GM12878 (cell line): ENCODE data around the gene KIF6. TPM values are rescaled to one million over a fixed set of nuclear protein-coding genes. Genes with fewer than 3 reads are reported as not detected.
"Not testable (repeated sequence)": the region's sequence is repeated elsewhere in the genome, so short reads cannot be mapped to it uniquely, and the experiment has no call there.

ENCODE experiments used
- ATAC-seq: fragments of 200-7000 bp; cut with Tn5 transposase; 3 replicates; pipeline ENCODE4 v1.9.1; 2020; ENCODE audit warnings: mild to moderate bottlenecking, moderate library complexity
- BruUV-seq: library from RNA; stranded (reverse); fragments of 400-500 nt; replicated peaks from 2 replicates; lab custom pipeline; 2021; lab: Mats Ljungman, UMichigan
- CTCF ChIA-PET: fragments of 300-600 bp; sonication (Branson Sonifier 250); formaldehyde crosslinking; extraction: SDS; loops from one replicate; lab custom pipeline; 2021; ENCODE audit warnings: inconsistent platforms; lab: Yijun Ruan, JAX
- POLR2A ChIA-PET: fragments of 350-600 bp; formaldehyde crosslinking; extraction: SDS; loops from one replicate; lab custom pipeline; 2021; ENCODE audit warnings: inconsistent platforms; lab: Charles Lee
- RAD21 ChIA-PET: fragments of 300-600 bp; sonication (Branson Sonifier 250); formaldehyde crosslinking; loops from one replicate; lab custom pipeline; 2023; ENCODE audit warnings: antibody characterized with exemption; ENCODE audit not compliant: unreplicated experiment; lab: Charles Lee
- SMC1A ChIA-PET: fragments of 300-600 bp; sonication (Branson Sonifier 250); formaldehyde crosslinking; loops from one replicate; lab custom pipeline; 2023; ENCODE audit not compliant: unreplicated experiment, uncharacterized antibody; lab: Charles Lee
- DNase-seq: peaks from one replicate; pipeline ENCODE4 v3.0.0-alpha.2; 2011; ENCODE audit warnings: low read depth, low spot score
- FAIRE-seq: peaks from 3 replicates; lab custom pipeline; 2011; peaks lifted over from hg19 to GRCh38; lab: Jason Lieb, UNC
- H2AFZ ChIP-seq: 2 replicates; pipeline ENCODE4 v1.6.0; 2011; ENCODE audit warnings: low read depth, low read length, control low read depth; ENCODE audit not compliant: control insufficient read depth
- H3K27ac ChIP-seq: 2 replicates; pipeline ENCODE4 v1.5.1; 2011; ENCODE audit warnings: control low read depth; ENCODE audit not compliant: control insufficient read depth, insufficient read depth
- H3K27me3 ChIP-seq, 2 experiments: replicated peaks in 1 of 2; 2 replicates each; pipeline versions ENCODE4 v1.6.0 to v1.6.1; 2011; ENCODE audit warnings: low read length in 1 of 2; ENCODE audit not compliant: control insufficient read depth in 2 of 2, insufficient read depth in 2 of 2
- H3K36me3 ChIP-seq, 2 experiments: 2 replicates each; pipeline ENCODE4 v1.5.1; 2011; ENCODE audit warnings: low read length in 1 of 2; ENCODE audit not compliant: control insufficient read depth in 2 of 2, insufficient read depth in 2 of 2
- H3K4me1 ChIP-seq: 2 replicates; pipeline ENCODE4 v1.6.1; 2011; ENCODE audit warnings: mild to moderate bottlenecking, low read length, moderate library complexity, mixed read lengths; ENCODE audit not compliant: control insufficient read depth, insufficient read depth
- H3K4me2 ChIP-seq: 2 replicates; pipeline ENCODE4 v1.6.0; 2011; ENCODE audit warnings: control low read depth; ENCODE audit not compliant: control insufficient read depth, insufficient read depth
- H3K4me3 ChIP-seq: fragments of 200-600 bp; sonication (generic); 2 replicates; pipeline ENCODE4 v1.5.1; 2016
- H3K79me2 ChIP-seq: 2 replicates; pipeline ENCODE4 v1.6.0; 2011; ENCODE audit warnings: low read length; ENCODE audit not compliant: control insufficient read depth, insufficient read depth
- H3K9ac ChIP-seq: 2 replicates; pipeline ENCODE4 v1.8.0; 2011; ENCODE audit warnings: low read length, control low read depth, mixed read lengths; ENCODE audit not compliant: control insufficient read depth, insufficient read depth
- H3K9me3 ChIP-seq: replicated peaks from 3 replicates; pipeline ENCODE4 v1.5.1; 2011; ENCODE audit warnings: mild to moderate bottlenecking, low read length; ENCODE audit not compliant: control insufficient read depth, insufficient read depth
- H4K20me1 ChIP-seq: 2 replicates; pipeline ENCODE4 v1.6.0; 2011; ENCODE audit not compliant: control insufficient read depth, insufficient read depth
- CBFB ChIP-seq: IDR thresholded peaks from 2 replicates; pipeline ENCODE4 v1.6.1; 2016; ENCODE audit warnings: antibody characterized with exemption, low read depth
- IKZF1 ChIP-seq: fragments of 450-650 bp; conservative IDR thresholded peaks from 2 replicates; pipeline ENCODE4 v1.6.1; 2017; ENCODE audit warnings: antibody characterized with exemption, mild to moderate bottlenecking
- WGBS: methylation state at CpG from one replicate; pipeline ENCODE4 v1.1.6; 2016; ENCODE audit warnings: low lambda C conversion rate; ENCODE audit not compliant: insufficient replicate concordance, insufficient coverage; ENCODE audit errors: missing lambda C conversion rate; 5-methylcytosine and 5-hydroxymethylcytosine counted together
- in situ Hi-C: fragments of 300-500 bp; cut with MboI; formaldehyde crosslinking; loops from 9 replicates; pipeline ENCODE4 v1.14.3; 2018; ENCODE audit warnings: mixed read lengths
- intact Hi-C: fragments of 100-400 bp; cut with micrococcal nuclease; formaldehyde crosslinking; loops from one replicate; pipeline ENCODE4 v1.14.2; 2022; ENCODE audit not compliant: unreplicated experiment
- polyA plus RNA-seq, 11 experiments: library from polyadenylated mRNA; depleted of rRNA in 4 of 11; unstranded in 6 of 11; stranded (reverse) in 5 of 11; fragments of >200 nt; fragmentation: Nextera tagmentation in 4 of 11; fragmentation: Illumina TruSeq in 1 of 11; extraction: Ambion mirVana in 4 of 11; extraction: Trizol in 1 of 11; gene quantifications; 1 replicate in 1 of 11; 2 replicates in 10 of 11; pipeline versions ENCODE4 v1.2.1 to v1.2.3, GENCODE V29; 2011 to 2016; ENCODE audit warnings: inconsistent platforms in 2 of 11, missing spikeins in 2 of 11, low read depth in 1 of 11
- total RNA-seq, 4 experiments: library from RNA; depleted of rRNA in 3 of 4; stranded (reverse); fragments of >200 nt in 3 of 4; fragmentation: Illumina TruSeq in 1 of 4; extraction: Trizol in 1 of 4; gene quantifications; 2 replicates each; pipeline versions ENCODE4 v1.2.1 to v1.2.3, GENCODE V29; 2013 to 2021
- TF ChIP-seq, protein P1 (sequence below): IDR thresholded peaks from 2 replicates; pipeline ENCODE4 v1.6.1; 2011; ENCODE audit warnings: borderline replicate concordance, low read depth, mild to moderate bottlenecking, moderate library complexity, low read length; ENCODE audit not compliant: insufficient read depth, poor library complexity, severe bottlenecking
- TF ChIP-seq, protein P2 (sequence below): IDR thresholded peaks from 2 replicates; pipeline ENCODE4 v1.6.1; 2012; ENCODE audit warnings: low read depth, low read length, improper control_type of control experiment

The KIF6 gene
- total and polyA plus RNA-seq, 10 of the 15 experiments (the other 5 are each of a cell fraction or from before 2014, with no cell fraction given), result 0.09 to 1.0 (median 0.28) TPM

DNA sequence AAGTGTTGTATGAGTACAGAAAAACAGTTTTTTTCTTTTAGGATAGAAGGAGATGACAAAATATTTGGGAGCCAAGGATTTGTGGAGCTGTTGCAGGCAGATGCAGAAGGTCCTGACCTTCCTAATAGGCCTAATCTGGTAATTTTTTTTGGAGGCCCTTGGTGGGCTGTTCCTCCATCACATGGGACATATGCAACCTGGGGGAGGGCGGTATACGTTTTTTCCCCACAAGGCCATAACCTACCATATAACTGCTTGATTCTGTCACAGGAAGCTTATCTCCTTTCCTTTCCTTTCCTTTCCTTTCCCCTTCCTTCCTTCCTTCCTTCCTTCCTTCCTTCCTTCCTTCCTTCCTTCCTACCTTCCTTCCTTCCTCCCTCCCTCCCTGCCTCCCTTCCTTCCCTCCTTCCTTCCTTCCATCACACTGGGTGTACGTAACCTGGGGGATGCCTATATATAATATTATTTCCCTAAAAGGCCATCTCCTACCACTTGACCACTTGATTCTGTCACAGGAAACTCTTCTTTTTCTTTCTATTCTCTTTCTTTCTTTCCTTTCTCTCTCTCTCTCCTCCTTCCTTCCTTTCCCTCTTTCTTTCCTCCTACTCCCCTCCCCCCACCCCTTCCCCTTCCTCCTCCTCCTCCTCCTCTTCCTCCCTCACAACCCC, 217.7 kb downstream of the KIF6 start:
- 23% methylated on average over 3 of the region's 3 CpGs for WGBS
- in situ Hi-C loops (no loop called here), intact Hi-C loops (no loop called here)
- DNase-seq (no peak), FAIRE-seq (no peak), ATAC-seq (no peak)
- ChIA-PET CTCF (interaction anchor here (1.9 kb wide), 1 partner anchor 11 kb away, joined by 4 read pairs; no protein-coding TSS in a partner anchor), RAD21 (no interaction called here), POLR2A (interaction anchor here (0.6 kb wide), 1 partner anchor 101 kb away, joined by 3 read pairs; no protein-coding TSS in a partner anchor), SMC1A (interaction anchor here (1.0 to 2.0 kb wide), 2 partner anchors 17 to 18 kb away, joined by 3 to 5 read pairs; no protein-coding TSS in a partner anchor)
- H2AFZ ChIP-seq, result no peak overlapping the region
- H4K20me1 ChIP-seq, result no peaks in the 10 kb centered on the region
- TF ChIP-seq CBFB (no peak), IKZF1 (no peak)
- TF ChIP-seq, protein P1, sequence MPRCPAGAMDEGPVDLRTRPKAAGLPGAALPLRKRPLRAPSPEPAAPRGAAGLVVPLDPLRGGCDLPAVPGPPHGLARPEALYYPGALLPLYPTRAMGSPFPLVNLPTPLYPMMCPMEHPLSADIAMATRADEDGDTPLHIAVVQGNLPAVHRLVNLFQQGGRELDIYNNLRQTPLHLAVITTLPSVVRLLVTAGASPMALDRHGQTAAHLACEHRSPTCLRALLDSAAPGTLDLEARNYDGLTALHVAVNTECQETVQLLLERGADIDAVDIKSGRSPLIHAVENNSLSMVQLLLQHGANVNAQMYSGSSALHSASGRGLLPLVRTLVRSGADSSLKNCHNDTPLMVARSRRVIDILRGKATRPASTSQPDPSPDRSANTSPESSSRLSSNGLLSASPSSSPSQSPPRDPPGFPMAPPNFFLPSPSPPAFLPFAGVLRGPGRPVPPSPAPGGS, result no peak
- TF ChIP-seq, protein P2, sequence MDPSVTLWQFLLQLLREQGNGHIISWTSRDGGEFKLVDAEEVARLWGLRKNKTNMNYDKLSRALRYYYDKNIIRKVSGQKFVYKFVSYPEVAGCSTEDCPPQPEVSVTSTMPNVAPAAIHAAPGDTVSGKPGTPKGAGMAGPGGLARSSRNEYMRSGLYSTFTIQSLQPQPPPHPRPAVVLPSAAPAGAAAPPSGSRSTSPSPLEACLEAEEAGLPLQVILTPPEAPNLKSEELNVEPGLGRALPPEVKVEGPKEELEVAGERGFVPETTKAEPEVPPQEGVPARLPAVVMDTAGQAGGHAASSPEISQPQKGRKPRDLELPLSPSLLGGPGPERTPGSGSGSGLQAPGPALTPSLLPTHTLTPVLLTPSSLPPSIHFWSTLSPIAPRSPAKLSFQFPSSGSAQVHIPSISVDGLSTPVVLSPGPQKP, result no peak
- no peaks in the 10 kb centered on the region for H3K36me3 ChIP-seq
- H3K27ac ChIP-seq, result no peak overlapping the region
- H3K27me3 ChIP-seq, result no peaks in the 10 kb centered on the region
- H3K9ac ChIP-seq, result no peak overlapping the region
- no TSS peak for BruUV-seq
- H3K79me2 ChIP-seq, result no peaks in the 10 kb centered on the region
- H3K4me1 ChIP-seq, result no peaks in the 10 kb centered on the region
- no peak overlapping the region for H3K4me3 ChIP-seq
- no peak overlapping the region for H3K4me2 ChIP-seq
- H3K9me3 ChIP-seq, result no peaks in the 10 kb centered on the region; the same call in 2 of the 3 replicates

DNA sequence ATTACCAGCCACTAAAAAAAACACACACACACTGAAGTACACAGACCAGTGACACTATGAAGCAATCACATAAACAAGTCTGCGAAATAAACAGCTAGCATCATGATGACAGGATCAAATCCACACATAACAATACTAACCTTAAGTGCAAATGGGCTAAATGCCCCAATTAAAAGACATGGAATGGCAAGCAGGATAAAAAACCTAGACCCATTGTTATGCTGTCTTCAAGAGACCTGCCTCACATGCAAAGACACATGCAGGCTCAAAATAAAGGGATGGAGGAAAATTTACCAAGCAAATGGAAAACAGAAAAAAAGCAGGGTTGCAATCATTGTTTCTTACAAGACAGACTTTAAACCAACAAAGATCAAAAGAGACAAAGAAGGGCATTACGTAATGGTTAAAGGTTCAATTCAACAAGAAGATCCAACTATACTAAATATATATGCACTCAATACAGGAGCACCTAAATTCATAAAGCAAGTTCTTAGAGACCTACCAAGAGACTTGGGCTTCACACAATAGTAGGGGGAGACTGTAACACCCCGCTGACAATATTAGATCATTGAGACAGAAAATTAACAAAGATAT, 222.7 kb downstream of the KIF6 start:
- 42% methylated on average over 3 of the region's 3 CpGs for WGBS
- H3K4me2 ChIP-seq, FAIRE-seq, H3K36me3 ChIP-seq, H3K4me1 ChIP-seq, H2AFZ ChIP-seq, H3K4me3 ChIP-seq, H3K9me3 ChIP-seq, intact Hi-C loops, POLR2A ChIA-PET, BruUV-seq, H4K20me1 ChIP-seq, RAD21 ChIA-PET, in situ Hi-C loops, DNase-seq, H3K9ac ChIP-seq, H3K27me3 ChIP-seq, CTCF ChIA-PET, H3K79me2 ChIP-seq, ATAC-seq, H3K27ac ChIP-seq: not testable (repeated sequence)
- SMC1A ChIA-PET, result interaction anchor here (0.8 to 1.1 kb wide), 2 partner anchors 9 to 41 kb away, joined by 3 read pairs; no protein-coding TSS in a partner anchor
